ENCODE results near the gene GPR25. TPM values are rescaled to one million over a fixed set of nuclear protein-coding genes. Genes with fewer than 3 reads are reported as not detected.

Gene GPR25
- total RNA-seq, 1 experiment from 2014 or later, result not detected

- no peak for TF ChIP-seq ZSCAN18 (CRISPR knock-in tag; IDR thresholded peaks at IDR 0.05)
- TF ChIP-seq ESRRA (CRISPR knock-in tag; IDR thresholded peaks at IDR 0.05; ENCODE audit: borderline replicate concordance), result no peak
- TF ChIP-seq MLX (CRISPR knock-in tag; IDR thresholded peaks at IDR 0.05), result no peak
- TF ChIP-seq ZNF396 (CRISPR knock-in tag; IDR thresholded peaks at IDR 0.05; ENCODE audit: borderline replicate concordance), result no peak
- no peak for TF ChIP-seq MAX (CRISPR knock-in tag; IDR thresholded peaks at IDR 0.05)
- no peak for TF ChIP-seq ATF2 (CRISPR knock-in tag; IDR thresholded peaks at IDR 0.05; ENCODE audit: borderline replicate concordance, low read depth)
- TF ChIP-seq ZNF263 (CRISPR knock-in tag; IDR thresholded peaks at IDR 0.05; ENCODE audit: low read depth), result no peak
- no peak for TF ChIP-seq NFYB (CRISPR knock-in tag; conservative IDR thresholded peaks at IDR 0.05; ENCODE audit: low read depth)
Observed at GRCh38 chr1:200887036-200887435, 14.3 kb downstream of the GPR25 start (continued).

- Mint-ChIP-seq H3K36me3 (no peaks in the 10 kb centered on the region), H3K27me3 (ENCODE audit: low read depth) (peaks cover 3% of the 10 kb centered on the region; the same call in 1 of the 2 replicates), H3K27ac (no peak overlapping the region), H3K4me3 (no peak overlapping the region), H3K4me1 (peaks cover 51% of the 10 kb centered on the region), H3K9me3 (no peaks in the 10 kb centered on the region)
- TF ChIP-seq JUN (CRISPR knock-in tag; IDR thresholded peaks at IDR 0.05), result no peak
- no peak for TF ChIP-seq ATF1 (CRISPR knock-in tag; IDR thresholded peaks at IDR 0.05)
- TF ChIP-seq ZNF512 (CRISPR knock-in tag; IDR thresholded peaks at IDR 0.05; ENCODE audit: borderline replicate concordance), result no peak
- TF ChIP-seq ATF2 (CRISPR knock-in tag; IDR thresholded peaks at IDR 0.05; ENCODE audit: borderline replicate concordance, low read depth), result no peak
- POLR2A ChIA-PET, result interaction anchor here (0.5 to 0.9 kb wide), 4 partner anchors 12 to 581 kb away, joined by 3 to 5 read pairs (median 3); partner anchors contain the start of gene PHLDA3
- ATAC-seq (no peak), DNase-seq (ENCODE audit: low spot score) (no peak)
- CTCF ChIA-PET, result interaction anchor here (0.5 to 2.2 kb wide), 15 partner anchors 8 to 351 kb away, joined by 3 to 13 read pairs (median 4); partner anchors contain the start of gene GPR25
Observed at GRCh38 chr1:200887772-200888348, 15.1 kb downstream of the GPR25 start.

- H3K27ac Mint-ChIP-seq, result no peak overlapping the region
- DNase-seq (ENCODE audit: low spot score), result no peak
Observed at GRCh38 chr1:200888349-200888838, 15.6 kb downstream of the GPR25 start.

More at GRCh38 chr1:200888349-200888838, 15.6 kb downstream of the GPR25 start:
- ChIA-PET POLR2A (interaction anchor here (0.5 to 1.1 kb wide), 6 partner anchors 9 to 581 kb away, joined by 3 to 5 read pairs (median 3); partner anchors contain the start of gene PHLDA3), CTCF (interaction anchor here (0.5 to 2.2 kb wide), 16 partner anchors 9 to 352 kb away, joined by 3 to 13 read pairs (median 4); partner anchors contain the start of gene GPR25)
- no peak overlapping the region for H3K4me3 Mint-ChIP-seq
- ATAC-seq, result peak; percentile 10
- H3K36me3 Mint-ChIP-seq, result no peaks in the 10 kb centered on the region
- H3K4me1 Mint-ChIP-seq, result peaks cover 52% of the 10 kb centered on the region
- H3K27me3 Mint-ChIP-seq (ENCODE audit: low read depth), result peaks cover 3% of the 10 kb centered on the region; the same call in 1 of the 2 replicates
- TF ChIP-seq MAX (CRISPR knock-in tag; IDR thresholded peaks at IDR 0.05) (0 out of 2 replicates have a peak, but pooled peaks have one; percentile 20), NR2C2 (CRISPR knock-in tag; IDR thresholded peaks at IDR 0.05) (no peak), IRF1 (CRISPR knock-in tag; IDR thresholded peaks at IDR 0.05) (0 out of 2 replicates have a peak, but pooled peaks have one; percentile 15)
- no peaks in the 10 kb centered on the region for H3K9me3 Mint-ChIP-seq

Data from WTC11 (cell line).